Gastrocnemius medialis (tissue), 4 donors: ENCODE results near the gene CALD1. TPM values are rescaled to one million over a fixed set of nuclear protein-coding genes. Genes with fewer than 3 reads are reported as not detected.

ENCODE experiments used
- ATAC-seq, 2 donors: fragments of 150-250 bp; one replicate each; pipeline ENCODE4 v1.9.1; 2016
- DNase-seq, 2 donors: peaks; one replicate each; pipeline ENCODE4 v3.0.0-alpha.2; 2019
- H3K27ac ChIP-seq, 4 donors: fragments of 200-600 bp; sonication (generic); 1 replicate in 1 of 4; 2 replicates in 3 of 4; pipeline ENCODE4 v1.5.1; 2016 to 2018; ENCODE audit warnings: mild to moderate bottlenecking in 2 of 4, moderate library complexity in 1 of 4
- H3K27me3 ChIP-seq, 3 donors: fragments of 200-600 bp; sonication (generic) in 2 of 3; 1 replicate in 1 of 3; 2 replicates in 2 of 3; pipeline versions ENCODE4 v1.5.1 to v1.6.0; 2016 to 2019; ENCODE audit warnings: mild to moderate bottlenecking in 1 of 3, moderate library complexity in 1 of 3
- H3K36me3 ChIP-seq, 2 donors: fragments of 200-600 bp; sonication (generic) in 1 of 2; one replicate each; pipeline ENCODE4 v1.5.1; 2017 to 2018
- H3K4me1 ChIP-seq, 2 donors: fragments of 200-600 bp; sonication (generic) in 1 of 2; one replicate each; pipeline ENCODE4 v1.5.1; 2016 to 2017; ENCODE audit warnings: mild to moderate bottlenecking in 2 of 2
- H3K4me3 ChIP-seq, 4 donors: fragments of 200-600 bp; sonication (generic) in 3 of 4; 1 replicate in 1 of 4; 2 replicates in 3 of 4; pipeline ENCODE4 v1.5.1; 2016 to 2019; ENCODE audit warnings: mild to moderate bottlenecking in 2 of 4
- H3K9me3 ChIP-seq, 3 donors: fragments of 200-600 bp; sonication (generic) in 2 of 3; 1 replicate in 1 of 3; 2 replicates in 2 of 3; pipeline ENCODE4 v1.5.1; 2016 to 2019
- CTCF ChIP-seq, 5 experiments: fragments of 450-650 bp in 3 of 5; fragments of 200-600 bp in 2 of 5; sonication (generic) in 2 of 5; IDR thresholded peaks in 4 of 5; conservative IDR thresholded peaks in 1 of 5; 1 replicate in 4 of 5; 2 replicates in 1 of 5; pipeline ENCODE4 v1.5.1; 2016 to 2019; ENCODE audit warnings: antibody characterized with exemption in 5 of 5, mild to moderate bottlenecking in 3 of 5, moderate library complexity in 3 of 5
- POLR2A ChIP-seq, 2 donors: fragments of 450-650 bp; IDR thresholded peaks; one replicate each; pipeline ENCODE4 v1.6.1; 2017; ENCODE audit warnings: antibody characterized with exemption in 2 of 2, mild to moderate bottlenecking in 2 of 2, moderate library complexity in 2 of 2
- in situ Hi-C, 4 donors: fragments of 200-750 bp; cut with MboI; loops; one replicate each; pipeline versions ENCODE4 v1.15.0 to v1.8.0; 2017; ENCODE audit warnings: low sequenced_read_pairs in 4 of 4
- intact Hi-C: fragments of 100-400 bp; cut with DNase I; formaldehyde crosslinking; loops from one replicate; pipeline ENCODE4 v1.15.1; 2023; ENCODE audit warnings: low total_unique reads
- total RNA-seq, 4 donors: library from RNA; depleted of rRNA; stranded (reverse); fragments of >200 nt; gene quantifications; one replicate each; pipeline versions ENCODE4 v1.1.0 to v1.2.3, GENCODE V29; 2016

The CALD1 gene
- total RNA-seq, 4 donors from 2014 or later, result 25.9 to 43.2 (median 32.3) TPM

GRCh38 chr7:134927076-134927475, 147.6 kb downstream of the CALD1 start:
- in situ Hi-C loops (no loop called here), intact Hi-C loops (no loop called here)
- Histone ChIP-seq H3K36me3 (no peaks in the 10 kb centered on the region), H3K4me3 (no peak overlapping the region), H3K9me3 (no peaks in the 10 kb centered on the region), H3K27me3 (no peaks in the 10 kb centered on the region), H3K4me1 (peaks cover 5 to 6% of the 10 kb centered on the region in 2 donors), H3K27ac (no peak overlapping the region)
- TF ChIP-seq POLR2A (IDR thresholded peaks at IDR 0.05) (no peak), CTCF (IDR thresholded peaks at IDR 0.05 in 4 of 5, conservative IDR thresholded peaks at IDR 0.05 in 1 of 5) (no peak)
- DNase-seq (no peak), ATAC-seq (no peak)

- intact Hi-C loops (no loop called here), in situ Hi-C loops (no loop called here)
- Histone ChIP-seq H3K9me3 (no peaks in the 10 kb centered on the region), H3K4me1 (peaks cover 4 to 6% of the 10 kb centered on the region in 2 donors), H3K4me3 (no peak overlapping the region), H3K27me3 (no peaks in the 10 kb centered on the region), H3K36me3 (no peaks in the 10 kb centered on the region), H3K27ac (no peak overlapping the region)
- DNase-seq (no peak), ATAC-seq (no peak)
- TF ChIP-seq CTCF (IDR thresholded peaks at IDR 0.05 in 4 of 5, conservative IDR thresholded peaks at IDR 0.05 in 1 of 5), result no peak
- no peak for TF ChIP-seq POLR2A (IDR thresholded peaks at IDR 0.05)
Observed at GRCh38 chr7:134927723-134928122, 148.3 kb downstream of the CALD1 start.

- DNase-seq (no peak), ATAC-seq (no peak)
- Histone ChIP-seq H3K4me3 (no peak overlapping the region), H3K4me1 (peaks cover 0 to 6% of the 10 kb centered on the region in 2 donors), H3K36me3 (no peaks in the 10 kb centered on the region), H3K27me3 (no peaks in the 10 kb centered on the region), H3K9me3 (no peaks in the 10 kb centered on the region), H3K27ac (no peak overlapping the region)
- in situ Hi-C loops (no loop called here), intact Hi-C loops (no loop called here)
- TF ChIP-seq POLR2A (IDR thresholded peaks at IDR 0.05) (no peak), CTCF (IDR thresholded peaks at IDR 0.05 in 4 of 5, conservative IDR thresholded peaks at IDR 0.05 in 1 of 5) (no peak)
Observed at GRCh38 chr7:134928554-134928953, 149.1 kb downstream of the CALD1 start.

- intact Hi-C loops, result no loop called here
- Histone ChIP-seq H3K36me3 (no peaks in the 10 kb centered on the region), H3K27ac (no peak overlapping the region), H3K27me3 (no peaks in the 10 kb centered on the region), H3K9me3 (no peaks in the 10 kb centered on the region), H3K4me3 (no peak overlapping the region), H3K4me1 (peaks cover 0 to 9% of the 10 kb centered on the region in 2 donors)
- in situ Hi-C loops, result no loop called here
- no peak for ATAC-seq
- peak in 1 of 2 donors; percentile 16 for DNase-seq
- TF ChIP-seq POLR2A (IDR thresholded peaks at IDR 0.05) (no peak), CTCF (IDR thresholded peaks at IDR 0.05 in 4 of 5, conservative IDR thresholded peaks at IDR 0.05 in 1 of 5) (no peak)
Observed at GRCh38 chr7:134931487-134931886, 152.1 kb downstream of the CALD1 start.

- in situ Hi-C loops (no loop called here), intact Hi-C loops (no loop called here)
- H3K27me3 ChIP-seq, result no peaks in the 10 kb centered on the region
- TF ChIP-seq CTCF (IDR thresholded peaks at IDR 0.05 in 4 of 5, conservative IDR thresholded peaks at IDR 0.05 in 1 of 5), result no peak
- no peak for TF ChIP-seq POLR2A (IDR thresholded peaks at IDR 0.05)
- DNase-seq, result no peak
- H3K27ac ChIP-seq, result peak overlapping the region in 3 of 4 donors; percentile 4 to 38 (median 33)
- no peaks in the 10 kb centered on the region for H3K9me3 ChIP-seq
- no peak overlapping the region for H3K4me3 ChIP-seq
- ATAC-seq, result no peak
- H3K36me3 ChIP-seq, result no peaks in the 10 kb centered on the region
- peaks cover 0 to 9% of the 10 kb centered on the region in 2 donors for H3K4me1 ChIP-seq
Observed at GRCh38 chr7:134932707-134933370, 153.4 kb downstream of the CALD1 start.
